Stimulated activated naive CD8-positive, alpha-beta T cell treated with anti-CD3 and anti-CD28 coated beads, Interleukin-15, Interleukin-2, amounts not matched to agents 100 ng/mL and 50 ng/mL, for 24 hours (primary cell): ENCODE results near the gene IGF1R.
A peak's percentile ranks its signal among the peaks of the same experiment; 100 is the strongest.

Experiments used
- H3K27ac Mint-ChIP-seq: one replicate; pipeline ENCODE4 v1.8.0; 2021; ENCODE audit warnings: mild to moderate bottlenecking, mixed read lengths
- H3K27me3 Mint-ChIP-seq: one replicate; pipeline ENCODE4 v1.8.0; 2021; ENCODE audit warnings: mixed read lengths
- H3K36me3 Mint-ChIP-seq: one replicate; pipeline ENCODE4 v1.8.0; 2021; ENCODE audit warnings: low read depth, mixed read lengths
- H3K4me1 Mint-ChIP-seq: one replicate; pipeline ENCODE4 v1.8.0; 2021; ENCODE audit warnings: low read depth, mixed read lengths
- H3K4me3 Mint-ChIP-seq: one replicate; pipeline ENCODE4 v1.8.0; 2021; ENCODE audit warnings: mild to moderate bottlenecking, mixed read lengths
- H3K9me3 Mint-ChIP-seq: one replicate; pipeline ENCODE4 v1.8.0; 2021; ENCODE audit warnings: mixed read lengths

Gene IGF1R

DNA sequence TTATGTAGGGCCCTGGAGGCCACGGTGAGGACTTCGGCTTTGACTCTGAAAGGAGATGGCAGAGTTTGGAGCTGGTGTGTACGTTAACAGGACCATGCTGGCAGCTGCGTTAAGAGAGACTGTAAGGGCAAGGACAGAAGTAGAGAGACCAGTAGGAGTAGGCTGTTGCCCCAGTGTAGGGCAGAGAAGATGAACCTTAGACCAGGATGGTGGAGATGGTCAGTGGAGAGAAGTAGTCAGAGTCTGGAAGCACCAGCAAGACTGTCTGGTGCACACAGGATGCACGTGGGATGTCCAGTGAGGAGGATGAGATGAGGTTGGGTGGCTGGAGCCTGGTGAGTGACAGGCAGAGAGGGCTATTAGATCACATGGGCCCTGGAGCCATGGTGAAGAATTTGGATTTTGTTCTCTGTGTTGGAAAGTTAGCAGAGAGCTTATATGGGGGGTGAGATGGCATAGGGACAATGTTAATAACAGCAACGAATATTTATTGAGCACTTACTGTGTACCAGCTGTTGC lies 150.1 kb downstream of the IGF1R start:
- Mint-ChIP-seq H3K4me1 (peaks cover 44% of the 10 kb centered on the region), H3K27me3 (no peaks in the 10 kb centered on the region), H3K27ac (no peak overlapping the region), H3K4me3 (no peak overlapping the region), H3K36me3 (no peaks in the 10 kb centered on the region), H3K9me3 (no peaks in the 10 kb centered on the region)

DNA sequence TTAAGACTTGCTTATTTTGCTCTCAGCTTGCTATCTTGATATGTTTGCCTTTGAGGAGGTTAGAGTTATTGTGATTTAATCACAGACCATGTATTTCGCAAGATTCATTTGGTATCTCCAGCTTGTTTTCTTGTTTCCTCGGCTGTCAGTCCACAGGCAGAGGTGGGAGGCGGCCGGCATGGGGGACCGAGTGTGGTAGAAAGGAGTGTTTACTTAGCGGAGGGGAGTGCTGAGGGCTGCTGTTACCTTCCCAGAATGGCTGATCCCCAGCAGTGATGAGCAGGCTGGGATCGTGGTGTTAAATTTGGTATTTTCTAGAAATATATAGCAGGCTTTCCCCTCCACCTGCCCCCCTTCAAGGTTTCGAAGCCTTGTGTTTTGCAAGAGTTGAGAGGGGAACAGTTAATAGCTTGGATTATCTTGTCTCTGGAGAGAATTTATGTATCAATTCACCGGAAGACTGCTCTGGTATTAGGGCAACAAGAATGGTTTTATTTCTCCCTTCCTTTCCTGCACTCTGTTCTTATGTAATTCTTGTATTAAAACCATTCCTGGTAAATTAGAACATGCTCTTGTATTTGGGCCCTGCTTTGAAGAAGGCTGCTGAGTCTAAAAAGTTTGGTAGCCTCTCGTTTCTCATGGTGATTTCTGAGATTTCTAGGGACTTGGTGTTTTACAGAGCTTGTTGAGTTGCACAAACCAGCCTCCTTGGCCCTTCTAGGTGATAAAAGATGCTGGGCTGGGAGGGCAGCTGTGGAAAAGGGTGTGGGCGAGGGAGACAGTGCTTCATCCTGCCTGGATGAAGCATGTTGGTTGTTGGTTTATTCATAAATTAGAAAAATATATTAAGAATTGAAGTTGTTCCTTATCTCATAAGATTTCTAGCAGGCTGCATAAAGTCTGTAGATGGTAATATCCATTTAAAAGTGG lies 151.4 kb downstream of the IGF1R start:
- Mint-ChIP-seq H3K27me3 (no peaks in the 10 kb centered on the region), H3K4me1 (peaks cover 42% of the 10 kb centered on the region), H3K27ac (no peak overlapping the region), H3K36me3 (no peaks in the 10 kb centered on the region), H3K9me3 (no peaks in the 10 kb centered on the region), H3K4me3 (no peak overlapping the region)

DNA sequence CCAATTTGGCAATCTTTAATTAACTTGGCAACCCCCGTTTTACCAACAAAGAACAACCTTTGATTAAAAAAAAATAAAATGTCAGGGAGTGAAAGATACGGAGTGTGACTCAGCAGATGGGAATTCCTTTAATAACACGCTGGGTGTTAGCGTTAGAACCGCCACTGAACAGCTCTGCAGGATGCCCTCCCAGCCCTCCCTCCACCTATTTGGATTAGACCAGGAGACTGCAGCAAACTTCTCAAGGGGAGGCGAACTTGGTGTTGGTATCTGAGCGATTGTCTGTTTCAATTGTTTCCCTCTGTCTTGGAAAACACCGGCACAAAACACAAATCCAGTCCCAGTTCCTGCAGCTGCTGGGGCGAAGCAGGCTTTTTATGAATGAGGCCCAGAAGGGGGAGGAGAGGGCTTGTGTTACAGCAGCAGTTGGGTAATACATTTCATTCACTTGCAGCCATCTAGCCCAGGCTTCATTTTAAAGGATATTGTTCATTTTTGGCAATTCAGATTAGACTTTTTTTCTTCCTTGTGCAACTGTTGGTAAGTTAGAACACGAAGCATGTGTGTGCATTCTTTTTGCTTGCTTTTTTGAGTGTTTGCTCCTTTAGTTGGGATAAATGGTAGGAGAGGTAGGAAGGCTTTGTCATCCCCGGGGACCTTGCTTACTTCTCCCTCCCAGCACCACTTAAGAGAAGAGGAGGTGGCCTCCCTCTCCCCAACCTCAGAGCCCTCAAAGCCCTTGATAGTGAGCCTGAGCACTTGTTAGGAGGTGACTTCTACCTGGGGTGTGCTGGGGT lies 152.3 kb downstream of the IGF1R start:
- H3K9me3 Mint-ChIP-seq = no peaks in the 10 kb centered on the region
- H3K27ac Mint-ChIP-seq = peak overlapping the region; percentile 54
- H3K4me1 Mint-ChIP-seq = peaks cover 40% of the 10 kb centered on the region
- no peaks in the 10 kb centered on the region for H3K27me3 Mint-ChIP-seq
- H3K36me3 Mint-ChIP-seq = no peaks in the 10 kb centered on the region
- no peak overlapping the region for H3K4me3 Mint-ChIP-seq

DNA sequence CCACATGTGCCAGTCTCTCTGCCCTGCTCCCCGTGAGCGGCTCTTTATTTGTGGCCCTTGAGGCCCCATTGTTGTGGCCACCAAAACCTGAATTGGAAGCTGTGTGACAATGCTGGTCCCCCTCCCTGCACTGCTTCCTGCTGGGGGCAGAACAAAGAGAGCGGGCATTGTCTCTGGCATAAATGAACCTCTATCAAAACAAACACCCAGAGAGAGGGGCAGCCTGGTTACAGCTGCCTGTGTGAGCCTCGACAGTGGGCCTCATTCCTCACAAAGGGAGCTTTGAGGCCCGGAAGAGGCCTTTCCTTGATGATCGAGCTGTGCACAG lies 152.9 kb downstream of the IGF1R start:
- Mint-ChIP-seq H3K36me3 (no peaks in the 10 kb centered on the region), H3K9me3 (no peaks in the 10 kb centered on the region), H3K4me1 (peaks cover 35% of the 10 kb centered on the region), H3K4me3 (no peak overlapping the region), H3K27ac (peak overlapping the region; percentile 54), H3K27me3 (no peaks in the 10 kb centered on the region)

DNA sequence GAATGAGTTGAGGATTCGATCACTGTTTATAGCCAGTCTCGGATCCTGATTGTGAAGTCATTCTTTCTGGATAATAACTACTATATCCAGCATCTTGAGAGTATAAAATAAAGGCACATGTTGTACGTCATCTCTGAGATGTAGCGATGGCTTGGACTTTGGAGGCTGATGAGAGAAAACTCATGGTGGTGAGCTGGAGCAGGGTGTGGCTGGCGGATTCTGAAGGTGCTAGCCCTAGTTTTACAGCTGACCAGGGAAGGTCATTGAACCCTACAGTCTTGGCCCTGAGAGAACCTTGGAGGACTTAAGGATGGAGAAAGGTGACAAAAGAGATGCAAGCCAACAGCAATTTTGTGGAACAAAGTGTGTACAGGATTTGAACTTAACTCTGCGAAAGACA lies 153.8 kb downstream of the IGF1R start:
- no peak overlapping the region for H3K4me3 Mint-ChIP-seq
- peaks cover 35% of the 10 kb centered on the region for H3K4me1 Mint-ChIP-seq
- H3K27me3 Mint-ChIP-seq = no peaks in the 10 kb centered on the region
- no peak overlapping the region for H3K27ac Mint-ChIP-seq
- H3K36me3 Mint-ChIP-seq = no peaks in the 10 kb centered on the region
- no peaks in the 10 kb centered on the region for H3K9me3 Mint-ChIP-seq

DNA sequence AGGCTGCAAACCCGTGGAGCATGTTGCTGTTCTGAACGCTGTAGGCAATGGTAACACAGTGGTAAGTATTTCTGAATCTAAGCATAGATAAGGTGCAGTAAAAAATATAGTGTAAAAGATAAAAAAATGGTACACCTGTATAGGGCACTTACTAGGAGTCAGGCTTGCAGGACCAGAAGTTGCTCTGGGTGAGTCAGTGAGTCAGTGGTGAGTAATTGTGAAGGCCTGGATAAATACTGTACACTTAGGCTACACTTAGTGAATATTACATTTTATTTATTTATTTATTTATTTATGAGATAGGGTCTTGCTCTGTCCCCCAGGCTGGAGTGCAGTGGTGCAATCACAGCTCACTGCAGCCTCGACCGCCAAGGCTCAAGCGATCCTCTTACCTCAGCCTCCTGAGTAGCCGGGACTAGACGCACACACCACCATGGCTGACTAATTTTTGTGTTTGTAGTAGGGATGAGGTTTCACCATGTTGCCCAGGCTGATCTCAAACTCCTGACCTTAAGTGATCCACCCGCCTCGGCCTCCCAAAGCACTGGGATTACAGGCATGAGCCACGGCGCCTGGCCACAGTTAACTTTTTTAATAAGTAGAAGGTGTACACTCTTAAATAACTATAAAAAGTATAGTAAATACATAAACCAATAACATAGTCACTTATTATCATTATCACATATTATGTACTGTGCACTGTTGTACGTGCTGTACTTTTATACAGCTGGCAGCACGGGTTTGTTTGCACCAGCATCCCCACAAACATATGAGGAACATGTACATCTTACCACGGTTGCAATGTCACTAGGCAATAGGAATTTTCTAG lies 155.1 kb downstream of the IGF1R start:
- H3K27ac Mint-ChIP-seq = no peak overlapping the region
- no peak overlapping the region for H3K4me3 Mint-ChIP-seq
- no peaks in the 10 kb centered on the region for H3K27me3 Mint-ChIP-seq
- H3K9me3 Mint-ChIP-seq = no peaks in the 10 kb centered on the region
- H3K36me3 Mint-ChIP-seq = no peaks in the 10 kb centered on the region
- peaks cover 28% of the 10 kb centered on the region for H3K4me1 Mint-ChIP-seq

DNA sequence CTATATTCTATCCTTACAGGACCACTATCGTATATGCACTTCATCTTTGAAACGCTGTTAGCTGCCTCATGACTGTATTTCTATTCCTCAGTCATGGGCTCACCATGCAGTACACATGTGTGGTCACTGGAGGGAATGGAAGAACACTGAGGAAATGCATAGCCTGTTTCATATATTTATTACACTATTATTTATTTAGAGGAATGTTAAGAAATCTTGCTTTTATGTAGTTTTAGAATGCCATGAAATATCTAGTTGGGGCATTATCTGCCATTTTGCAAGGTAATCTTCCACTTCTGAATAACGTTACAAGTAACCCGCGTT lies 155.7 kb downstream of the IGF1R start:
- Mint-ChIP-seq H3K4me1 (peaks cover 28% of the 10 kb centered on the region), H3K27ac (no peak overlapping the region)

DNA sequence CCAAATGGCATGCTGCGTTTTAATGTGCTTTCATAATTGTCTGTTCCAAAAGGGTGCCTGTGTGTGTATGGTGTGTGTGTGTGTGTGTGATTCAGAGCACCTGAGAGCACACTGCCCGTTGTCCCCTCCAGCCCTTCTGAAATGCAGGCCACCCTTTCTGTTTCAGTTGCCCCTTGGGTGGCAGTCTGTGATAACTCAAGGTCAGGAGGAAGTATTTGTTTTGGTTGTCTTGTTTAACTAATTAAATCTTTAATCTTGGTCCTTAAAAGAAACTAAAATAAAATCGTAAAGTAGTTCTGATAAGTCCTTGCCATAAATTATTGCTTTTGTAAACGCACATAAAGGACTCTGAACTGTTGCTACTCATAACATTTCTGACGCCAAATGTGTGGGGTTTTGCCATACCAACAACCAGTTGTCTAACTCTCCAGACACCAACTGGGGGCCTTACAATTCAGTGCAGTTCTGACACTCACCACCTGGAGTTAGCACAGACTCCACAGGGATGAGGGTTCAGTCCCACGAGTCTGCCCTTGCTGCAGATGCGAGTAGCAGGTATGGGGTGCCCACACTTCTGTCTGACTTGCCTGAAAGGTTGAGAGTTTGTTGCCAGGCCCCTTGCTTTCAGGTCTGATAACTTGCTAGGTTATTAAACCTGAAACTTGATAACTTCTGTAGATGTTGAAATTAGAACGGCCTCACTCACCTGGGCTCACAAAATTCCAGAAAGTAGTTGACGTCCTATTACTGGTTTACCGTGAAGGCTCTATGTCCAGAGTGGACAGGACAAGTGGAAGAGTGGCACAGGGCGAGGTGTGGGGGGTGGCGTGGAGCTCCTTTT lies 157.3 kb downstream of the IGF1R start:
- Mint-ChIP-seq H3K4me1 (peaks cover 13% of the 10 kb centered on the region), H3K9me3 (no peaks in the 10 kb centered on the region)

More for the DNA sequence above, 155.7 kb downstream of the IGF1R start:
- no peak overlapping the region for H3K4me3 Mint-ChIP-seq
- H3K9me3 Mint-ChIP-seq = no peaks in the 10 kb centered on the region
- H3K27me3 Mint-ChIP-seq = no peaks in the 10 kb centered on the region
- no peaks in the 10 kb centered on the region for H3K36me3 Mint-ChIP-seq

DNA sequence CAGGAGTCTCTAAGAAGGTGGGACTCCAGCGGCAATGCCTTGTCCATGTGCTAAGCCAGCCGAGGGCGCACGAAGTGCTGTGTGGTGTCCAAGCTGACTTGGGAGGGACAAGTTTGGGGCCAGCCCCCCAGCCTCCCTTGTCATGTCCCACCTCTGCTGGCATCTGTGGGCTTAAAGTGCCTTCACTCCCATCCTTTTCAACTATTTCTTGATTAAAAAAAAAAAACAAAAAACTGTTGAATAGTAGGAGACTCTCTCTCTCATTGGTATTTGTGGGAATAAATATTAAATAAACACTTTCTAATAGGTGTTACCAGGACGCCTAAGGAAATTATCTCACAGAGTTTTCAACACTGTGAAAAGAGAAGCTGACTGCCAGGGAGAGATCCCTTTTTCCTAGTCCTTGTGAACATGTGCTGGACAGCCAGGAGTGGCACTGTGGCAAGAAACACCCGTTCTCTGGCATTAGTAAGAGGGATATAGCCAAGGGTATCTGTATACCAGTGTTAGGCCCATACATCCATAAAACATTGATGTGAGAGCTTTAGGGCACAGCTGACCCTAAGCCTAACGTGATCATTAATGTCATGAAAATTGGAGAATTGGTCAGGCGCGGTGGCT lies 158.0 kb downstream of the IGF1R start:
- Mint-ChIP-seq H3K4me1 (peaks cover 6% of the 10 kb centered on the region), H3K9me3 (no peaks in the 10 kb centered on the region), H3K27ac (no peak overlapping the region), H3K4me3 (no peak overlapping the region), H3K36me3 (no peaks in the 10 kb centered on the region), H3K27me3 (no peaks in the 10 kb centered on the region)

More for the DNA sequence above, 157.3 kb downstream of the IGF1R start:
- Mint-ChIP-seq H3K27me3 (no peaks in the 10 kb centered on the region), H3K4me3 (no peak overlapping the region), H3K36me3 (no peaks in the 10 kb centered on the region), H3K27ac (no peak overlapping the region)

DNA sequence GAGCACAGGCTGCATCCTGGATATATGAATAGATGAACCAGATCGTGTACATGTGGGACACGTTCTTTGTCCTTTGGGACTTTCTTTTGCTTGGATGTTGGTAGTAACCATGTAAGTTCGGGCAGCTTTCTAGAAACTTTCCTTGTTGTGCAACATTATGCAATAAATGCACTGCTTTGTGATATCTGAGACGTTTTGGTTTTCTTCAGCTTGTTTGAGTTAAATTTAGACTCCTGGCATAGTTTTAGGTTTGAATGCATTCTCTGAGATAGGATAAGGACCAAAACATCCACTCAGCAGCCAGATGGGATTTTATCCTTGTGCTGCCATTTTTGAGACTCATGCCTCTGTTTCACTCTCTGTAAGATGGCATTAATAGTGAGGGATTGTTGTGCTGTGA lies 158.9 kb downstream of the IGF1R start:
- H3K4me3 Mint-ChIP-seq = no peak overlapping the region
- no peaks in the 10 kb centered on the region for H3K36me3 Mint-ChIP-seq
- H3K27ac Mint-ChIP-seq = no peak overlapping the region
- no peaks in the 10 kb centered on the region for H3K4me1 Mint-ChIP-seq
- H3K27me3 Mint-ChIP-seq = no peaks in the 10 kb centered on the region
- H3K9me3 Mint-ChIP-seq = no peaks in the 10 kb centered on the region

DNA sequence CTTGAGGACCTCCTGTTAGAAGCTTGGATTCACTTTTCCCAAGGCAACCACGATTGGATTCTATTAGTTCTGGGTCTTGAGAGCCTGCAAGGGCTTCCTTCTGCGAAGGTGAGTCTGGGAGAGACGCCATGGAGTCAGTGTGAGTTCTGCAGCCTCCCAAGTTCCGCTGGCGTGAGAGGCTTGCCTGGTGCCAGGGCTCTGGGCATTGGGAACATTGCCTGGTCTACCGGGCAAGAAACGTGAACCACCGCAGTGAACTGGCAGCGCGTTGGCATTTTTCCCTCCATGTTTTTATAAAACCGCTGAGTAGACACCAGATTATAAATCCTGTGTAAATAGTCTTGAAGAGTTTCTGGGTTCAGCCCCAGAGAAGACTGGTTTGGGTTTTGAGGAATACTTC lies 160.9 kb downstream of the IGF1R start:
- no peak overlapping the region for H3K4me3 Mint-ChIP-seq
- no peaks in the 10 kb centered on the region for H3K9me3 Mint-ChIP-seq
- H3K36me3 Mint-ChIP-seq = peaks cover 10% of the 10 kb centered on the region
- no peaks in the 10 kb centered on the region for H3K4me1 Mint-ChIP-seq
- H3K27ac Mint-ChIP-seq = no peak overlapping the region
- no peaks in the 10 kb centered on the region for H3K27me3 Mint-ChIP-seq

DNA sequence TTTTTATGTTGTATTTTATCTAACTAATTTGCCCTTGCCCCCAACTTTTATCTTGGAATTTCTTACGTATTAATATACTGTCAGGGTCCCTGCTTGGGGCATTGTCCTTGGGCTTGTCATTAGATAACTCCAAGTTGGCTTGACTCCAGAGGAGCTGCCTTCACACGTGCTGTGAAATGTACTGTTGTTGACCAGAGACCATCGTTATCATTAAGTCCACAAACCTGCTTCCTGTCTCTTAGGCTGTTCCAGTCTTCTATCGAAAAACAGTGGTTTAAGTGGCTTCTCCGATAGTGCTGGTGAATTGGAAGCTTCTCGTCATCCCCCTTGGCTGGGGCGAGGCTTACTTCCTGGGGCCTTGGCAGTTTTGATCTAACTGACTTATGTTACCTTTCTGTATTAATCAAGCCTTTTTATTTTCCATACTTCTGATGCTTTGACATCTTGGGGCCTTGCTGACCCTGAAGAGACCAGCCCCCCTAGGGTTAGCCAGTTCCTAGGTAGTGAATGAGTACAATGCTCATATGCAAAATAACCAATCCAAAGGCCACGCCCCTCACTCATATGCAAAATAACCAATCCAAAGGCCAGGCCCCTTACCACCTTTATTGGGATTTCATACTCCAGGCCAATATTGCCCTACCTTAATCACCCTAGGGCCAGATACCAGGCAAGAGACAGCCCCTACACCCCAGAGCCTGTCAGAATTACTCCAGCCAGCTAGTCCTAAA lies 164.5 kb downstream of the IGF1R start:
- Mint-ChIP-seq H3K4me1 (no peaks in the 10 kb centered on the region), H3K9me3 (no peaks in the 10 kb centered on the region), H3K27ac (no peak overlapping the region), H3K36me3 (peaks cover 17% of the 10 kb centered on the region), H3K27me3 (no peaks in the 10 kb centered on the region), H3K4me3 (no peak overlapping the region)

DNA sequence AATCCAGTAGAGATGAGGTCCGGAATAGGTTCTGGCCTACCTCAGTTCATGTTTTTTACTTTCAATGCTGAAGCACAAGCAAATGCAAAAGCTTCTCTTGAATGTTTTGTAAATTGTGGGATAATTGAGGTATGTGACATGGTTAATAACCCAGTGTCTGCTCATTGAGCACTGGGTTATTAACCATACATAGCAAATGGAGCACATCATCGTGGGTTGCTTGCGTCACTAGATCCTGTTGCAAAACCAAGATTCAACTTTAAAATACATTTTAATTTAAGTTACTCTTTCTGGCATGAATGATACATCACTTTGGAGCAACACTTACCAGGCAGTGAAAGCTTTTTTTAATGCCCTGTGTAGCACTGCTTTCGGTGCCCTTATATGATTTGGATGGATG lies 165.6 kb downstream of the IGF1R start:
- no peak overlapping the region for H3K4me3 Mint-ChIP-seq
- no peak overlapping the region for H3K27ac Mint-ChIP-seq
- H3K9me3 Mint-ChIP-seq = peaks cover 7% of the 10 kb centered on the region
- no peaks in the 10 kb centered on the region for H3K4me1 Mint-ChIP-seq
- no peaks in the 10 kb centered on the region for H3K27me3 Mint-ChIP-seq
- peaks cover 22% of the 10 kb centered on the region for H3K36me3 Mint-ChIP-seq
